Fibroblast of skin of abdomen (primary cell): ENCODE data around the gene NOS1.

Experiments
- DNase-seq: peaks from one replicate; pipeline ENCODE4 v3.0.0-alpha.2; 2013

The NOS1 gene

DNA sequence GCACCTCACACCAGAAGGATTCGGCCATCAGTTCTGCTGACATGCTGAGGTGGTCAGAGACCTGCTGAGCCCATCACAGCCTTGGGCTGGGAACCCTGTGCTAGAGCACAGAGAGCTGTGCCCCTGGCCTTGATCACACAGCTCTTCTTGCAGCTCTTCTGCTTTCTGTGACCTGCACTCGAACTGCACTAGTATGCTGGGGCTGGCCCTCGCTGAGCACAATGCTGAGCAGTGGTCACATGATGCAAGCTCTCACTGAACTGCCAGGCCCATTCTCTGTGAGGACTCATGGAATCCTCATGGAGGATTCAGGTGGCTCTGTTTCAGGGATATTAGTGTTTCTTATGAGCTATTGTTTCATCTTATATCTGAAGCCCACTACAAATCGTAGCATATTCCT, 193.7 kb downstream of the NOS1 start:
- DNase-seq: no peak

DNA sequence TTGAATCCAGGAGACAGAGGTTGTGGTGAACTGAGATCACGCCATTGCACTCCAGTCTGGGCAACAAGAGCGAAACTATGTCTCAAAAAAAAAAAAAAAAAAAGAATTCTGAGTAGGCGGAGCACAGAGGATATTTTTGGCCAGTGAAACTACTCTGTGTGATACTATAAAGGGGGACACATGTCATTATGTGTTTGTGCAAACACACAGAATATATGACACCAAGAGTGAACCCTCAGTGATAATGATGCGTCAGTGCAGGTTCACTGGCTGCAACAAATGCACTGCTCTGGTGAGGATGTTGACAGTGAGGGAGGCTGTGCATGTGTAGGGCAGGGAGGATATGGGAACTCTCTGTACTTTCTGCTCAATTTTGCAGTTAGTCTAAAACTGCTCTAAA, 195.3 kb downstream of the NOS1 start:
- DNase-seq: no peak

- DNase-seq: no peak
These were observed 196.1 kb downstream of the NOS1 start for GRCh38 chr12:117165342-117165741.

GRCh38 chr12:117162633-117163032, 198.8 kb downstream of the NOS1 start:
- no peak for DNase-seq

GRCh38 chr12:117162167-117162539, 199.3 kb downstream of the NOS1 start:
- no peak for DNase-seq

GRCh38 chr12:117161460-117162166, 199.8 kb downstream of the NOS1 start:
- no peak for DNase-seq

- DNase-seq: no peak
These were observed 201.8 kb downstream of the NOS1 start for GRCh38 chr12:117159674-117160073.

DNA sequence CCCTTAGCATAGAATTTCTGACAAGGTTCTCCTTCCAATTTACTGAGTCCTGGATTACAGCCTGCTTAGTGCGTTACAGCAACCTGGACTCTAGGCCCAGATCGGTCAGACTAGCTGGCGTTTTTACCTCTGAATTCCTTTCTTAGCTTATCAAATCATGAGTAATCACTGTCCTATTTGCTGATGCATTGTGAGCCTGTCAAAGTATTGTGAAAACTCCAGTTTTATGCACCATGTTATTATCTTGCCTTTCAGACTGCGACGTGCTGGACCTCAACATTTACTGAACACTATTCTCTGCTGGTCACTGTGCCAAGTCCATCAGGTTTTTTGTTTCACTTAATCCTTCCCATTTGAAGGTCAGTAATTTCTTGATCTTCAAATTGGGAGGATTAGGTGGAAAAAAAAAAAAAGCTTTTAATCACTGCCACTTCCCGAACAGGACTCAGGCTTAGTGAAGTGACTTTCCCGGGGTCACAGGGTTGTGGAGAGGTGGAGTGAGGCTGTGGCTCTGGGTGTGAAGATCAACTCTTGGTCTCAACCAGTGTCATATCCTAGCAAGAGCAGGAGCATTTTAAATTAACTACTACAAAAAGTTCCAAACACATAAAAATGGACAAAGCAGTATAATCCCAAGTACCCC, 202.4 kb downstream of the NOS1 start:
- DNase-seq: no peak
